ENCODE results near the gene SHOC2. TPM values are rescaled to one million over a fixed set of nuclear protein-coding genes. Genes with fewer than 3 reads are reported as not detected.

Gene SHOC2
- total and polyA plus RNA-seq, 2 of the 13 experiments (the other 11 are each of a cell fraction or from before 2014, with no cell fraction given) = 8.6 to 25.5 TPM

DNA sequence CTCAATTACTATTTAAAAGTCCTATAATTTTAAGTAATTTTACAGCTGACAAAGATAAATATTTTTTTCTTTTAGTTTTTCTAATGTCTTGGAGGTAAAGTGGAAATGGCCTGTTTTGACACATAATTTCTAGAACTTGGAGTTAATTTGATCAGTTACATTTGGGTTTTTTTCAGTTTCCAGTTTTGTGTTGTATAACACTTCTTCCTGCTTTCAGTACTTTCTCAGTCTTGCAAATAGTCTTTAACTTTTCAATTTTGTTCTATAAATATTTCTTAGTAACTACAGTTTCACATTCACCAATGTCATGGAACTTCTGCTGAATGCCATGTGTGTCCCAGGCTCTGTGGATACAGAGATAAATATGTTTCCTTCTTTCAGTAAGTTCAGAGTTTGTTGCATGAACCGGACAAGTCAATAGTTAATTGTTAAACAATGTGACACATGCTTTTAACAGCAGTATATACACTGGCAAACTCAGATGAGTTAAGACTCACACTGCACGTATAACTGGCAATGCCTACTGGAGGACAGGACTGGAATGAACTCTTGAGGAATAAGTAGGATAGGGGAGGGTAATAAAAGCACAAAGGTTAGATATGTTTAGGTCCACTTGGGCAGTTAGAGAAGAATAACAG lies 4.6 kb downstream of the SHOC2 start (continued):
- TF ChIP-seq, protein P1, sequence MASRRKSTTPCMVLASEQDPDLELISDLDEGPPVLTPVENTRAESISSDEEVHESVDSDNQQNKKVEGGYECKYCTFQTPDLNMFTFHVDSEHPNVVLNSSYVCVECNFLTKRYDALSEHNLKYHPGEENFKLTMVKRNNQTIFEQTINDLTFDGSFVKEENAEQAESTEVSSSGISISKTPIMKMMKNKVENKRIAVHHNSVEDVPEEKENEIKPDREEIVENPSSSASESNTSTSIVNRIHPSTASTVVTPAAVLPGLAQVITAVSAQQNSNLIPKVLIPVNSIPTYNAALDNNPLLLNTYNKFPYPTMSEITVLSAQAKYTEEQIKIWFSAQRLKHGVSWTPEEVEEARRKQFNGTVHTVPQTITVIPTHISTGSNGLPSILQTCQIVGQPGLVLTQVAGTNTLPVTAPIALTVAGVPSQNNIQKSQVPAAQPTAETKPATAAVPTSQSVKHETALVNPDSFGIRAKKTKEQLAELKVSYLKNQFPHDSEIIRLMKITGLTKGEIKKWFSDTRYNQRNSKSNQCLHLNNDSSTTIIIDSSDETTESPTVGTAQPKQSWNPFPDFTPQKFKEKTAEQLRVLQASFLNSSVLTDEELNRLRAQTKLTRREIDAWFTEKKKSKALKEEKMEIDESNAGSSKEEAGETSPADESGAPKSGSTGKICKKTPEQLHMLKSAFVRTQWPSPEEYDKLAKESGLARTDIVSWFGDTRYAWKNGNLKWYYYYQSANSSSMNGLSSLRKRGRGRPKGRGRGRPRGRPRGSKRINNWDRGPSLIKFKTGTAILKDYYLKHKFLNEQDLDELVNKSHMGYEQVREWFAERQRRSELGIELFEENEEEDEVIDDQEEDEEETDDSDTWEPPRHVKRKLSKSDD (CRISPR knock-in tag; IDR thresholded peaks at IDR 0.05; ENCODE audit: low read depth) = no peak
- TF ChIP-seq ZNF577 (CRISPR knock-in tag; IDR thresholded peaks at IDR 0.05; ENCODE audit: borderline replicate concordance, low read depth) (no peak), ZNF143 (CRISPR knock-in tag; IDR thresholded peaks at IDR 0.05) (no peak), IRF2 (CRISPR knock-in tag; IDR thresholded peaks at IDR 0.05) (peak; percentile 38; the same call in 1 of the 2 replicates), HOXA3 (CRISPR knock-in tag; IDR thresholded peaks at IDR 0.05) (no peak), ZNF20 (CRISPR knock-in tag; IDR thresholded peaks at IDR 0.05) (no peak), PAF1 (CRISPR knock-in tag; IDR thresholded peaks at IDR 0.05) (no peak), CENPX (CRISPR knock-in tag; IDR thresholded peaks at IDR 0.05) (no peak), ZNF563 (CRISPR knock-in tag; IDR thresholded peaks at IDR 0.05) (no peak), ZBTB8A (CRISPR knock-in tag; IDR thresholded peaks at IDR 0.05; ENCODE audit: borderline replicate concordance, low read depth) (no peak), ZFP41 (CRISPR knock-in tag; IDR thresholded peaks at IDR 0.05; ENCODE audit: borderline replicate concordance) (no peak), HMG20B (CRISPR knock-in tag; conservative IDR thresholded peaks at IDR 0.05) (no peak), SOX5 (CRISPR knock-in tag; IDR thresholded peaks at IDR 0.05; ENCODE audit: borderline replicate concordance) (peak; percentile 56; the same call in 1 of the 2 replicates), ZNF343 (CRISPR knock-in tag; IDR thresholded peaks at IDR 0.05) (no peak), RFXAP (CRISPR knock-in tag; IDR thresholded peaks at IDR 0.05; ENCODE audit: borderline replicate concordance) (no peak), NFE2L1 (CRISPR knock-in tag; IDR thresholded peaks at IDR 0.05; ENCODE audit: borderline replicate concordance) (no peak), NCOA2 (CRISPR knock-in tag; IDR thresholded peaks at IDR 0.05) (peak; percentile 11; the same call in 1 of the 2 replicates), NR1H2 (CRISPR knock-in tag; IDR thresholded peaks at IDR 0.05; ENCODE audit: borderline replicate concordance, low read depth) (no peak), HDAC1 (CRISPR knock-in tag; IDR thresholded peaks at IDR 0.05) (0 out of 2 replicates have a peak, but pooled peaks have one; percentile 23)
- TF ChIP-seq, protein P2, sequence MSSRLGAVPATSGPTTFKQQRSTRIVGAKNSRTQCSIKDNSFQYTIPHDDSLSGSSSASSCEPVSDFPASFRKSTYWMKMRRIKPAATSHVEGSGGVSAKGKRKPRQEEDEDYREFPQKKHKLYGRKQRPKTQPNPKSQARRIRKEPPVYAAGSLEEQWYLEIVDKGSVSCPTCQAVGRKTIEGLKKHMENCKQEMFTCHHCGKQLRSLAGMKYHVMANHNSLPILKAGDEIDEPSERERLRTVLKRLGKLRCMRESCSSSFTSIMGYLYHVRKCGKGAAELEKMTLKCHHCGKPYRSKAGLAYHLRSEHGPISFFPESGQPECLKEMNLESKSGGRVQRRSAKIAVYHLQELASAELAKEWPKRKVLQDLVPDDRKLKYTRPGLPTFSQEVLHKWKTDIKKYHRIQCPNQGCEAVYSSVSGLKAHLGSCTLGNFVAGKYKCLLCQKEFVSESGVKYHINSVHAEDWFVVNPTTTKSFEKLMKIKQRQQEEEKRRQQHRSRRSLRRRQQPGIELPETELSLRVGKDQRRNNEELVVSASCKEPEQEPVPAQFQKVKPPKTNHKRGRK (CRISPR knock-in tag; IDR thresholded peaks at IDR 0.05) = no peak
- TF ChIP-seq, protein P3, sequence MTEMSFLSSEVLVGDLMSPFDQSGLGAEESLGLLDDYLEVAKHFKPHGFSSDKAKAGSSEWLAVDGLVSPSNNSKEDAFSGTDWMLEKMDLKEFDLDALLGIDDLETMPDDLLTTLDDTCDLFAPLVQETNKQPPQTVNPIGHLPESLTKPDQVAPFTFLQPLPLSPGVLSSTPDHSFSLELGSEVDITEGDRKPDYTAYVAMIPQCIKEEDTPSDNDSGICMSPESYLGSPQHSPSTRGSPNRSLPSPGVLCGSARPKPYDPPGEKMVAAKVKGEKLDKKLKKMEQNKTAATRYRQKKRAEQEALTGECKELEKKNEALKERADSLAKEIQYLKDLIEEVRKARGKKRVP (CRISPR knock-in tag; IDR thresholded peaks at IDR 0.05) = 0 out of 4 replicates have a peak, but pooled peaks of 1 of the 2 experiments have one; percentile 29
- TF ChIP-seq, protein P4, sequence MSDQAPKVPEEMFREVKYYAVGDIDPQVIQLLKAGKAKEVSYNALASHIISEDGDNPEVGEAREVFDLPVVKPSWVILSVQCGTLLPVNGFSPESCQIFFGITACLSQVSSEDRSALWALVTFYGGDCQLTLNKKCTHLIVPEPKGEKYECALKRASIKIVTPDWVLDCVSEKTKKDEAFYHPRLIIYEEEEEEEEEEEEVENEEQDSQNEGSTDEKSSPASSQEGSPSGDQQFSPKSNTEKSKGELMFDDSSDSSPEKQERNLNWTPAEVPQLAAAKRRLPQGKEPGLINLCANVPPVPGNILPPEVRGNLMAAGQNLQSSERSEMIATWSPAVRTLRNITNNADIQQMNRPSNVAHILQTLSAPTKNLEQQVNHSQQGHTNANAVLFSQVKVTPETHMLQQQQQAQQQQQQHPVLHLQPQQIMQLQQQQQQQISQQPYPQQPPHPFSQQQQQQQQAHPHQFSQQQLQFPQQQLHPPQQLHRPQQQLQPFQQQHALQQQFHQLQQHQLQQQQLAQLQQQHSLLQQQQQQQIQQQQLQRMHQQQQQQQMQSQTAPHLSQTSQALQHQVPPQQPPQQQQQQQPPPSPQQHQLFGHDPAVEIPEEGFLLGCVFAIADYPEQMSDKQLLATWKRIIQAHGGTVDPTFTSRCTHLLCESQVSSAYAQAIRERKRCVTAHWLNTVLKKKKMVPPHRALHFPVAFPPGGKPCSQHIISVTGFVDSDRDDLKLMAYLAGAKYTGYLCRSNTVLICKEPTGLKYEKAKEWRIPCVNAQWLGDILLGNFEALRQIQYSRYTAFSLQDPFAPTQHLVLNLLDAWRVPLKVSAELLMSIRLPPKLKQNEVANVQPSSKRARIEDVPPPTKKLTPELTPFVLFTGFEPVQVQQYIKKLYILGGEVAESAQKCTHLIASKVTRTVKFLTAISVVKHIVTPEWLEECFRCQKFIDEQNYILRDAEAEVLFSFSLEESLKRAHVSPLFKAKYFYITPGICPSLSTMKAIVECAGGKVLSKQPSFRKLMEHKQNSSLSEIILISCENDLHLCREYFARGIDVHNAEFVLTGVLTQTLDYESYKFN (CRISPR knock-in tag; conservative IDR thresholded peaks at IDR 0.05) = peak; percentile 45; the same call in 1 of the 2 replicates
